Urinary bladder (tissue), 4 donors: ENCODE results near the gene DUSP7. TPM values are rescaled to one million over a fixed set of nuclear protein-coding genes. Genes with fewer than 3 reads are reported as not detected.

Source experiments
- DNase-seq: peaks from one replicate; pipeline ENCODE4 v3.0.0-alpha.2; 2015; ENCODE audit errors: extremely low spot score
- H3K27ac ChIP-seq: one replicate; pipeline ENCODE4 v1.5.1; 2013; ENCODE audit warnings: low read depth, mild to moderate bottlenecking, moderate library complexity
- H3K36me3 ChIP-seq: one replicate; pipeline ENCODE4 v1.6.1; 2013; ENCODE audit warnings: mild to moderate bottlenecking, moderate library complexity; ENCODE audit not compliant: insufficient read depth
- H3K4me1 ChIP-seq: one replicate; pipeline ENCODE4 v1.6.1; 2013; ENCODE audit warnings: mild to moderate bottlenecking, moderate library complexity; ENCODE audit not compliant: insufficient read depth
- H3K4me3 ChIP-seq: one replicate; pipeline ENCODE4 v1.5.1; 2013; ENCODE audit warnings: low read depth, low read length
- WGBS: extraction: QIAGEN DNeasy Blood & Tissue Kit; methylation state at CpG from one replicate; pipeline ENCODE4 v1.1.7; 2013; 5-methylcytosine and 5-hydroxymethylcytosine counted together
- polyA plus RNA-seq: library from polyadenylated mRNA; stranded (reverse); fragments of 200-250 nt; gene quantifications from one replicate; pipeline ENCODE4 v1.2.3, GENCODE V29; 2013
- total RNA-seq: library from RNA; depleted of rRNA; stranded (reverse); fragments of >200 nt; gene quantifications from one replicate; pipeline ENCODE4 v1.2.3, GENCODE V29; 2014
- donor health status: healthy with polysubstance abuse.
- donor health status: healthy.

DUSP7 gene
- total and polyA plus RNA-seq, 2 donors, result 8.2 to 14.3 TPM

DNA sequence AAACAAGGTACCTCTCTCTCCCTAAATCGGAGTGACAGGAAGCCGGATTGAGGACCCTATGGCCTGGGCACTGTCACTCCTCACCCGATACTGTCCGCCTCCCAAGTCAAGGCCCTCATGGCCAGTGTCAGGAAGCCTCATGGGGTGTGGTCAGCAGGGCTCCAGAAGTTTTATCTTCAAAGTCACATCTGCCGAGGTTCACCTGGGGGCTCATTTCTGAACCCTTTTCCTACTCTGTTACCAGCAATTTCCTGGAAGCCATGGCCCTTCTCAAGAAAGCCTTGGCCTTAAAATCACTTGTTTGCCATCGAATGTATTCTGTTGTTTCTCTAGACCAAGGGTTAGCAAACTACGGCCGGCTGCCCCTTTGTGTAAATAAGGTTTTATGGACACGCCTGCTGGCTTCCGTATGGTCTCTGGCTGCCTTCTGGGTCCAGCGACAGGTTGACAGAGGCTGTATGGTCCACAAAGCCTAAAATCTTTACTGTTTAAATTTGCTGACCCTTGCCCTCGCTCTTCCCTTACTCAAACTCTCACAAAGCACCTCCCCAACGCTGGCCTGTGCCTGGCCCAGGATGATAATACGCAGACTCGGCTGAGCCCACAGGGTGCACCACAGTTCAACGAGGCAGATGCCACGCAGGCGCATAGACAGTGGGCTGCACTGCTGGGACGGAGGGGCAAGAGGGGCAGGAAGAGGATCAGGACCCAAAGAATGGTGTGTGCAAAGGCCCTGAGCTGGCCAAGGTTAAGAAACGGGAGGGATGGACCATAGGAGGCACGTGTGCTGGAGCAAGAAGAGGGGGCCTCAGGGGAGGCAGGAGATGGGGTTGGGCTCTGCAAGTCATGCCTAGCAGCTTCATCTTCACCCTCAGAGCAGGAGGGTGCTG lies 24.7 kb upstream of the DUSP7 start:
- H3K36me3 ChIP-seq, result no peaks in the 10 kb centered on the region

DNA sequence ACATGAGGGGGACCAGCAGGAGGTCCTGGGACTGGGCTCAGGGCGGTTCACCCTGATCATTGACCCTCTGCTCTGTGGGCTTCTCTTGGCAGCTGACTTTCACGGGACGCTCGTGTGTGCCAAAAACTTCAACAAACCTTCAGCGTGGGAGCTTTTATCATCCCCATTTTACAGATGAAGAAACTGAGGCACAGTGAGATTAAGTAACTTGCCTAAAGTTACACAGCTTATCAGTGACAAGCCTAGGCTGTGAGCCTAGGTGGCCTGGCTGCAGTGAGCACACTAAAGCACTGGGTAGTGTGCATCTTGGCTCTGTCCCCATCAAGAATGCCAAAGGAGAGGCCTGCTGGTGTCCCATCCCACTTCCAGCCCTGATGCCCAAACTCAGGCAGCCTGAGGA lies 23.6 kb upstream of the DUSP7 start:
- Histone ChIP-seq H3K4me1 (no peaks in the 10 kb centered on the region), H3K27ac (no peak overlapping the region), H3K4me3 (no peak overlapping the region), H3K36me3 (no peaks in the 10 kb centered on the region)
- no peak for DNase-seq
- WGBS, result 97% methylated on average over 5 of the region's 5 CpGs

More for the DNA sequence above, 24.7 kb upstream of the DUSP7 start:
- no peak overlapping the region for H3K27ac ChIP-seq
- no peak for DNase-seq
- no peak overlapping the region for H3K4me3 ChIP-seq
- no peaks in the 10 kb centered on the region for H3K4me1 ChIP-seq
- 73% methylated on average over 21 of the region's 21 CpGs for WGBS

DNA sequence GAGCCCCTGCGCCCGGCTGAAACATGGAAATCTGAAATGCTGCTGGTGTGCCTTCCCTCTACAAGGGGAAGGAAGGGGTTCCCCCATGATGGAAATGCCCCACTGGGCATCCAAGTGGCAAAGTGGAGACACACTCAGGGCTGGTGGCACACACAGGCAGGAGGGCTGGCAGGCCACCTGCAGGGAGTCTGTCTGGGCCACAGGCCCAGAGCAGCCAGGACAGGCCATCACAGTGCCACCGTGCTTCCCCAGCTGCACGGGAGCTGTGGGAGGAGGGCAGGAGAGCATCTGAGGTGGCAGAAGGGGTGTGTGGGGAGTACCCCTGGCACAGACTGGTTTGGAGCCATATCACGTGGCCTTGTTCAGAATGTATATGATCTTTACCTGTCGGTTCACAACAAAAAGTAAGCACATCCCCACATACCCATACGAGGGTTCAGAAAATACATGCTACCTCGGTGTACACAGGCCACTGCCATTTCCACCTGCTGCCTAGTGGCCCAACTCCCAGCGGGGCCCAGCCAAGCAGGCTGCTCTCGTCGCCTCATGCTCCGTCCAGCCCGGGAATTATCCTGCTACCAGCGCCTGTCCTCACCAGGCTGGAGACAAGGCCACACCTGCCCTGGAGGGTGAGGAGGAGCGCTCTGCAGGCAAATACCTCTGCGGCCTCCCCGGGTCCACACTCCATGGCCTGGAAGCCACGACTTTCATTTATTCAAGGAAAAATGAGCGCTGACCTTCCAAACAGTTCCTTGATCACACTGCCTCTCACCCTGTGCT lies 22.6 kb upstream of the DUSP7 start:
- H3K4me1 ChIP-seq, result no peaks in the 10 kb centered on the region
- no peak overlapping the region for H3K4me3 ChIP-seq
- DNase-seq, result no peak
- no peak overlapping the region for H3K27ac ChIP-seq
- 93% methylated on average over 19 of the region's 19 CpGs for WGBS
- no peaks in the 10 kb centered on the region for H3K36me3 ChIP-seq

DNA sequence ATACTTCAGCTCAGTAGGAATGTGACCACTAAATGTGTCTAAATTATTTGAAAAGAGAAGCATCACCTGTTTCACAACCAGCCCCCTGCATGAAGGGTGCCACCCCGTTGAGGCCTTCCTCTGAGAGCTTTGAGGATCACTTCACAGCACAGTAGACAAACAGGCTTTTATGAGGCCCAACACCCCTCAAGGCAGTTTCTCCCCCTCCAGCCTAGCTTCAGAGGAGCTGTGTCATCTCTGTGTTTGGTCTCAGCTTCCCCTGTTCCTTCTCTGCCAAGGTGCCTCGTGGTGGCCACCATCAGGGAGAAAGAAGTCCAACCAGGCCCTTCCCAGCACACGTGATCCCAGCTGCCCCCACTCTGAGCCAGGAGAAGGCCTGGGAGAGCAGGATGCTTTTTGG lies 21.6 kb upstream of the DUSP7 start:
- WGBS, result 43% methylated on average over 3 of the region's 3 CpGs
- Histone ChIP-seq H3K4me1 (no peaks in the 10 kb centered on the region), H3K27ac (no peak overlapping the region), H3K4me3 (no peak overlapping the region), H3K36me3 (no peaks in the 10 kb centered on the region)
- DNase-seq, result no peak

DNA sequence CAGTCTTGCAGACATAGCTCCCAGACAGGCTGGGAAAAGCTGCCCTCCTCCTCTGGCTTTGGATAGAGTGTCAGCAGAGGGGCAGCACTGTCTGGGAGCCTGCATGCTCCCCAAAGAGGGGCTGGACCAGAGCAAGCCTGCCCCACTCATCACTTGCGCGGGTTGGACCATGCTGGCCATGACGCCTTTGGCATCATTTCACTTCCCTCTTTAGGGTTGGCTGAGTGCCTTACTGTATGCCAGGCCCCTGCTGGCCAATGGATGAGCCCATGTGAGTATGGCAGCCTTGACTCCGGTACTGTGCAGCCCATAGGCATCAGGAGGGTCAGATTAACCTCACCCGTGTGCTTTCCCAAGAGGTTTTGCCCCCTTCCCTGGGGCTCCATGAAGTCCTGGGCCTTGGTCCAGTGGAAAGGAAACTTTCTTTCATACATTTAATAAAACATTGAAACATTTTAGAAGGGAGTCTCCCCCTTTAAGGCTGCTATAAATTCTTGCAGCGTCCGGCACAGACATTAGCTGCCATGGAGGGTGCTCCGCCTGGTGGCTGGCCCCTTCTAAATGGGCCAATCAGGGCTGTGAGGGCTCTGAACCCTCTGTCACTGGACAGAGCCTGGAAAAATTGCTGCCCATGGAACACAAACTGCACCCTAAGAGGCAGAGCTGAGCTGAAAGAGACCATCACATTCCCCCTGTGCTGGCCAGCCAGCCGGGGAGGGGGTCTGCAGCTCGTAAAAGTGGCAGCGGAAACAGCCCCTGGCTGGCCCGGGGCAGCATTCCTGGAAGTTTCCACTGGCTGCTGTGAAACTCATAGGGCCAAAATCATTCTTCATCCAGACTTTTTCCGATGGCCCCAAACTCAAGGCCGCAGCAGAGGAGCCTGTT lies 20.8 kb upstream of the DUSP7 start:
- H3K36me3 ChIP-seq, result no peaks in the 10 kb centered on the region
- WGBS, result 41% methylated on average over 14 of the region's 14 CpGs
- no peak for DNase-seq
- no peak overlapping the region for H3K4me3 ChIP-seq
- H3K4me1 ChIP-seq, result no peaks in the 10 kb centered on the region
- no peak overlapping the region for H3K27ac ChIP-seq

DNA sequence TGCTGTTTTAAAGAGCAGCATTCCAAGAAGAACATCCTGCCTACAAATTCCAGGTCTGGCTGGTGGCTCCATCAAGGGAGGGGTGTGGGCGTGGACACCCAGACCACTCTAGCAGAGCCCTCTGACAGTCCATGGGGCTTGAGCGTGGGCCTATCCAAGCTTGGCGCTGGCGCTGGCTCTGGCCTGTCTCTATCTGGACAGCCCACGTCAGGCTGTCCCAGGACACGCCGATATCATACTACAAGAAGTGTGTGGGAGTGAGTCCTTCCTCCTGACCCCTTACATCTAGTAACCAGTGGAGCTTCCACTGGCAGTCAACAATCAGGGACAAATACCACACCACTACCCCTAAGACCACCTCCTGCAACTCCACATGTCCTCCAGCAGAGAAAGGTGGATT lies 17.1 kb upstream of the DUSP7 start:
- WGBS, result 85% methylated on average over 7 of the region's 7 CpGs
- DNase-seq, result no peak
- no peak overlapping the region for H3K4me3 ChIP-seq

DNA sequence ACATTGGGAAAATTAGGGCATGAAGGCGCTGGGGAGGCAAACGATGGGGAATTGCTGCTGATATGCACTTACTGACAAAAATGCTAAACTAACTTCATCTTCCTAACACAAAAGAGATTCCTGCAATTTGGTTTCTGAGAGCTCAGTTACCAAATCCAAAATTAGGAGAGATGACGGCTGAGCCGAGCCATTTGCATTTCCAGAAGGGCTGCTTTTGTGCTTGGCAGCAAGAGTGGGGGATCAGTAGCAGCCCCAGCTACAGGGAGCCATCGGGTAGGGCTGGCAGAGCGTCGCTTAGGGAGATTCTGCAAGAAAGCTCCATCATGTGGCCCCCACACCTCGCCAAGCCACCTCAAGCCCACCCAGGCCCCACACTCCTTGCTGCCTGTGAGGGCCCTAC lies 16.1 kb upstream of the DUSP7 start:
- no peaks in the 10 kb centered on the region for H3K4me1 ChIP-seq
- no peaks in the 10 kb centered on the region for H3K36me3 ChIP-seq
- 93% methylated on average over 8 of the region's 8 CpGs for WGBS
- H3K27ac ChIP-seq, result no peak overlapping the region
- H3K4me3 ChIP-seq, result no peak overlapping the region
- no peak for DNase-seq

More for the DNA sequence above, 17.1 kb upstream of the DUSP7 start:
- H3K36me3 ChIP-seq, result no peaks in the 10 kb centered on the region
- no peak overlapping the region for H3K27ac ChIP-seq
- H3K4me1 ChIP-seq, result no peaks in the 10 kb centered on the region

DNA sequence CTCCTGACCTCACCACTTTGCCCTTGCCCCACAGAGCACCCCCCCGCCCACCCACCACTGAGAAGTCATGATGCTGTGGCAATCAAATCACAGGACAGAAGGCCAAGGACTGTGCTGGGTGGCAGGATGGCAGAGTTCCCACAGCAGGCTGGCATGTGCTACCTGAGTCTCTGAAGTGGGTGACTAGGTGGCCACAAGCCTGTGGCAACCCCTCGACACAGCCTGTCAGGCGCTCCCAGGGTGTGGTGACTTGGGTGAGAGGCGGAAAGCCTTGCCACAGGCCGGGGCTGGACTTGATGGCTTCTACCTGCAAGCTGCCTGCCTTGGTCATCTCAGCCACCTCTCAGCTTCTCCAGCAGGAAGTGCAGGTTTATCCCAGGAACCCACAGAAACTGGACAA lies 15.6 kb upstream of the DUSP7 start:
- DNase-seq, result no peak
- H3K36me3 ChIP-seq, result no peaks in the 10 kb centered on the region
- no peaks in the 10 kb centered on the region for H3K4me1 ChIP-seq
- H3K27ac ChIP-seq, result no peak overlapping the region
- H3K4me3 ChIP-seq, result no peak overlapping the region
- WGBS, result 93% methylated on average over 5 of the region's 5 CpGs

DNA sequence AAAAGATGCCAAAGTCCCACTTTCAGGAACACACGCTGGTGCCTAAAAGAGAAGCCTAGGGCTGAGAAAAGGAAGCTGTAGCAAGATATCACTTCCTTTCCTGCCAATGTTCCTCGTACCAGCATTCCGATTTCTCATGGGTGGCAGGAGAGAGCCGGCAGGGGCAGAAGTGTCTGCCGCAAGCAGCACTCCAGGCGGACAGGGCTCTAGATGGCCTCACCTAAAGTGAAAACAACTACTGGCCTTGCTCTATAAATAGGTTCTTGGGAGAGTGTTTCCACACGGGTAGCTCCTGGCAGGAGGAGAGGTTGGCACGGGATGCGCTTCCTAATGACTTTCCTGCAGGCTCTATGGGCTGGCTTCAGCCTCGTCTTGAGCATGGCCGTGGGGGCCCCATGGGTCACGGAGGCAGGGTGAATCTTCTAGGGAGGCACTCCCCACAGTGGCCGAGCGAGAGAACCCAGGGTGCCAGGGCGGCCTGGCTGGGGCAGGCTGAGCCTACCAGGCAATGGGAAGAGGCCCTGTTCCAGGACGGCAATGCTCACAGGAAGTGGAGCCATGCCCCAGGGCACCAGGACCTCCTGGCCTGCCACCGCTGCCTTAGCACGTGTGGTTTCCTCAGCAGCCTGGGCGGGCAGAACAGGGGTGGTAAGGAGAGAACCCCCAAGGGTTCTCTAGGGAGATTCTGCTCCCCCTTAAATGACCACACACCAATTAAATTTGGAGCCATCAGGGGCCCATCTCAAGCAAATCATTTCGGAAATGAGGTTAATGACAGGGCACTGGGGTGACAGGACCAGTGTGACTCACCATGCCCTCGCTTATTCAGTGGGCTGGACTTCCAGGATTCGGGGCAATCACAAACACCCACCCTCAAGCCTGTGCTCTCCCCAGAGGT lies 14.6 kb upstream of the DUSP7 start:
- no peak overlapping the region for H3K27ac ChIP-seq
- DNase-seq, result no peak
- no peaks in the 10 kb centered on the region for H3K36me3 ChIP-seq
- no peak overlapping the region for H3K4me3 ChIP-seq
- no peaks in the 10 kb centered on the region for H3K4me1 ChIP-seq
- 73% methylated on average over 22 of the region's 22 CpGs for WGBS

DNA sequence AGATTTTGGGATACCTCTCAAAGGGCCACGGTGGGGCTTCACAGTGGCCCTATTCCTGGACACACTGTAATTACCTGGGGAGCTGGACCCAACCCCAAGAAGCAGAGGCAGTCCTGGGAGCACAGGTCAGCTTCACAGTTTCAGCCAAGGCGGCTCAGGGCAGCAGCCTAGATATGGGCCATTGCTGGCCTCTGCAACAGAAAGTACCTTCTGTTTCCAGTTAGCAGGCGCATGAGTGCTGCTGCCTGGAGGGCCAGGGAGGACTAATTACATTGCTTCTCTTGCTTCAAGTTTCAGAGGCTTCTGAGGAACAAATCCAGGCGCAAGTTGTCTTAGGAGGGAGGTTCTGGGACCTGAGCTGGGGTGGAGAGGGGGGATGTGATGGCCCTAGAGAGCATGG lies 13.5 kb upstream of the DUSP7 start:
- H3K4me1 ChIP-seq, result no peaks in the 10 kb centered on the region
- no peak for DNase-seq
- 92% methylated on average over 4 of the region's 4 CpGs for whole genome bisulfite sequencing
- no peaks in the 10 kb centered on the region for H3K36me3 ChIP-seq
- H3K4me3 ChIP-seq, result no peak overlapping the region
- H3K27ac ChIP-seq, result no peak overlapping the region

DNA sequence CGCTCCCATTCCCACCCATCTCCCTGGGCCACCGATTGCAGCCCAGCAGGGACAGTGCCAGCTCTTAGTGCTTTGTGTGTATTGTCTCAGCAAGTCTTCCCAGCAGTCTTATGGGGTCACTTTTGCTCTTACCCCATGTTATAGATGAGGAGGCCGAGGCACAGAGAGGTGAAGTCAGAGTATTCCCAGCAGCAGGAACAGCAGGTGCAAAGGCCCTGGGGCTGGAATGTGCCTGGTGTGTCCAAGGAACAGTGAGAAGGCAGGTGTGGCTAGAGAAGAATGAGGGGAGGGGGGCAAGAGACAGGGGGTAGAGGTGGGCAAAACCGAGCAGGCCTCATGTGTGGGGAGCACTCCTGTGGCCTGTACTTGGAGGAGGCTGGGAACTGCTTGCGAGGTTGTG lies 12.8 kb upstream of the DUSP7 start:
- H3K27ac ChIP-seq, result no peak overlapping the region
- no peaks in the 10 kb centered on the region for H3K36me3 ChIP-seq
- H3K4me1 ChIP-seq, result no peaks in the 10 kb centered on the region
- no peak for DNase-seq
- no peak overlapping the region for H3K4me3 ChIP-seq
- 86% methylated on average over 5 of the region's 5 CpGs for WGBS

DNA sequence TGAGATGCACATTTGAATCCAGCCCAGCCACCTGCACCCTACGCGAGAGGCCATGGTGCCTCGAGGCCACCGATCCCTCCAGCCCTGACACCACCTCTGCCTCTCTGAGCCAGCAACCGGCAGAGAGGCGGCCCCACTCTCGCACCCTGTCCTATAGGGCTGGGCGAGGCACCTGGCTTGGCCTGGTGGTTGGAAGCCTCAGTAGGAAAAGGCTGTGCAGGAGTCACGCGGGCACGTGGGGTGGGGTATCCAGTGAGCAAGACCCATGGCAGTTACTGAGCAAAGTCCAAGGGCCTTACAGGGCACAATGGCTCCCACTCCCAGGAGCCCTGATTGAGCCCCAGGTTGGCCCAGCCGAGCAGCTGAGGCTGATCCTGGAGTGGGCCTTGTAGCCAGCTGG lies 12.4 kb upstream of the DUSP7 start:
- H3K4me1 ChIP-seq, result no peaks in the 10 kb centered on the region
- DNase-seq, result no peak
- H3K36me3 ChIP-seq, result no peaks in the 10 kb centered on the region
- H3K27ac ChIP-seq, result no peak overlapping the region
- 86% methylated on average over 12 of the region's 12 CpGs for WGBS
- no peak overlapping the region for H3K4me3 ChIP-seq
